GM12873 (cell line): ENCODE measurements around the gene ITCH.

Experiments
- CTCF ChIP-seq: IDR thresholded peaks from 2 replicates; pipeline ENCODE4 v1.5.1; 2012; ENCODE audit warnings: low read depth, mild to moderate bottlenecking, moderate library complexity, low read length, control low read depth; ENCODE audit not compliant: insufficient read depth; ENCODE audit errors: missing control alignments

Gene ITCH

GRCh38 chr20:34493646-34494045 is 130.6 kb downstream of the ITCH start:
- TF ChIP-seq CTCF, result no peak

DNA sequence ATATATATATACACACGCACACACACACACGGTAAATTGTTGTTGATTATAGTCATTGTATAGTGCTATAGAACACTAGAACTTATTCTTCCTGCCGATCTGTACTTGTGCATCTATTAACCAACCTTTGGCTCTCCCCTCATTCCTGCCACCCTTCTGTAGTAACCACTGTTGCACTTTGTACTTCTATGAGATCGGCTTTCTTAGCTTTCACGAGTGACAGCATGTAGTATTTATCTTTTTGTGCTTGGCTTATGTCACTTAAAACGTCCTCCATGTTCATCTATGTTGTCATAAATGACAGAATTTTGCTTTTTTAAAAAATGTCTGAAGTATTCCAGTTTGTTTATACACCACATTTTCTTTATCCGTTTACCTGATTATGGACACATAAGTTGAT is 132.2 kb downstream of the ITCH start:
- no peak for TF ChIP-seq CTCF

DNA sequence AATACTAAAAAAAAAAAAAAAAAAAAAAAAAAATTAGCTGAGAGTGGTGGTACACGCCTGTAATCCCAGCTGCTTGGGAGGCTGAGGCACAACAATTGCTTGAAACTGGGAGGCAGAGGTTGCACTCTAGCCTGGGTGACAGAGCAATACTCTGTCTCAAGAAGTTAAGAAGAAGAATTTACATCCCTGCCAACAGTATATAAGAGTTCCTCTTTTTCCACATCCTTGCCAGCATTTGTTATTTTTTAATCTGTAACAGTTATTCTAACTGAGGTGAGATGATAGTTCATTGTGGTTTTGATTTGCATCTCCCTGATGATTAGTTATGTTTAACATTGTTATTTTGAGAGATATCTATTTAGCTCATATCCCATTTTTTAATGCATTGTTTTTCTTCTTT is 132.8 kb downstream of the ITCH start:
- TF ChIP-seq CTCF, result no peak

- no peak for TF ChIP-seq CTCF
These were observed 137.8 kb downstream of the ITCH start for GRCh38 chr20:34500823-34501222.

- no peak for TF ChIP-seq CTCF
These were observed 143.4 kb downstream of the ITCH start for GRCh38 chr20:34506480-34506879.

DNA sequence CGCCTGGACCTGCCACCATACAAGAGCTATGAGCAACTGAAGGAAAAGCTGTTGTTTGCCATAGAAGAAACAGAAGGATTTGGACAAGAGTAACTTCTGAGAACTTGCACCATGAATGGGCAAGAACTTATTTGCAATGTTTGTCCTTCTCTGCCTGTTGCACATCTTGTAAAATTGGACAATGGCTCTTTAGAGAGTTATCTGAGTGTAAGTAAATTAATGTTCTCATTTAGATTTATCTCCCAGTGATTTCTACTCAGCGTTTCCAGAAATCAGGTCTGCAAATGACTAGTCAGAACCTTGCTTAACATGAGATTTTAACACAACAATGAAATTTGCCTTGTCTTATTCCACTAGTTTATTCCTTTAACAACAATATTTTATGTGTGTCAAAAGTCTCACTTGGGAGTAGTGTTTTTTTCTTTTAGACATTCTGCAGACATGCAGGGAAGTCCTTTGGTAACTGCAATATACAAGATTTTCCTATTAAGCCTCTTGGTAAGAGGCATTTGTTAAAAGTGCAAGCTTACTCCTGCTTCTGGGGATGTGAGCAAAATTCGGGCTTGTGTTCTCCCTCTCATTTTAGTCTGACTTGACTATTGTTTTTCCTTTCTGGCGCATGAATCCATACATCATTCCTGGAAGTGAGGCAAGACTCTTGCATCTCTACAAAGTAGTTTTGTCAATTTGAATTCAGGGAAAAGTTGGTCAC is 144.8 kb downstream of the ITCH start:
- no peak for TF ChIP-seq CTCF

DNA sequence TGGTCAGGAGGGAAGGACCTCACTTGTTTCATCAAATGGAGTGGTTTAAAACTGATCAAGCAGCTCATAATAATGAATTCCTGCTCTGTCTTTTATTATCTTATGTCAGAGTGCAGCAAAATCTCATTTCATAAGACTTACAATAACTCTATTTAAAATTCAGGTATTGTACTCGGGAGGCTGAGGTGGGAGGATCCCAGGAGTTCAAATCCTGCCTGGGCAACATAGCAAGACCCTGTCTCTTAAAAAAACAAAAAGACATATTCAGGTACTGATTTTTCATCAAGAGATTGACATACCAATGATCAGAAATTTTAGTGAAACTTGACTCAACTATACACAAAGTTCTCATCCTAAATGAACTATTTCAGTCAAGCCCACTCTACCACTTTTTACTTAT is 147.5 kb downstream of the ITCH start:
- TF ChIP-seq CTCF, result no peak
